GM21526 (cell line): ENCODE data around the gene LIN28A.
A peak's percentile ranks its signal among the peaks of the same experiment; 100 is the strongest.
"Not testable (repeated sequence)": the region's sequence is repeated elsewhere in the genome, so short reads cannot be mapped to it uniquely, and the experiment has no call there.

ENCODE experiments used
- ATAC-seq: cut with Tn5 transposase; IDR thresholded peaks from one replicate; pipeline ENCODE4 v1.9.1; 2021; ENCODE audit warnings: moderate library complexity; ENCODE audit not compliant: unreplicated experiment, low FRiP score

LIN28A gene

GRCh38 chr1:26410706-26411623 is at the start of gene LIN28A:
Gene LIN28A, plus strand, starts transcription at chr1:26410817. Its CDS starts 75 bp downstream, at chr1:26410892.
- ATAC-seq, result no peak

GRCh38 chr1:26361605-26362122 is 49.0 kb upstream of the LIN28A start:
- no peak for ATAC-seq

GRCh38 chr1:26362331-26362730 is 48.3 kb upstream of the LIN28A start:
- no peak for ATAC-seq

- ATAC-seq, result no peak
These were observed 46.8 kb upstream of the LIN28A start for GRCh38 chr1:26363549-26364448.

GRCh38 chr1:26364956-26365355 is 45.7 kb upstream of the LIN28A start:
- ATAC-seq, result no peak

- ATAC-seq, result no peak
These were observed 43.2 kb upstream of the LIN28A start for GRCh38 chr1:26367441-26367840.

- no peak for ATAC-seq
These were observed 42.6 kb upstream of the LIN28A start for GRCh38 chr1:26368006-26368405.

- ATAC-seq, result no peak
These were observed 42.1 kb upstream of the LIN28A start for GRCh38 chr1:26368486-26368885.

- ATAC-seq, result no peak
These were observed 39.8 kb upstream of the LIN28A start for GRCh38 chr1:26370591-26371382.

GRCh38 chr1:26372039-26372438 is 38.6 kb upstream of the LIN28A start:
- no peak for ATAC-seq

- not testable (repeated sequence) for ATAC-seq
These were observed 38.0 kb upstream of the LIN28A start, which contains the start of gene ZNF683 for GRCh38 chr1:26372611-26373010. Gene ZNF683, minus strand, starts transcription at chr1:26372750. Its CDS starts 4,179 bp downstream, at chr1:26368571.

GRCh38 chr1:26373281-26373680 is 37.3 kb upstream of the LIN28A start:
- no peak for ATAC-seq

- no peak for ATAC-seq
These were observed 36.8 kb upstream of the LIN28A start for GRCh38 chr1:26373789-26374188.

GRCh38 chr1:26374361-26374760 is 36.3 kb upstream of the LIN28A start:
- not testable (repeated sequence) for ATAC-seq

- ATAC-seq, result no peak
These were observed 35.5 kb upstream of the LIN28A start for GRCh38 chr1:26375081-26375480.

GRCh38 chr1:26376050-26376449 is 34.6 kb upstream of the LIN28A start:
- no peak for ATAC-seq

- peak; percentile 84 for ATAC-seq
These were observed 32.3 kb upstream of the LIN28A start for GRCh38 chr1:26378088-26378878.

- no peak for ATAC-seq
These were observed 31.8 kb upstream of the LIN28A start for GRCh38 chr1:26378879-26379251.

- ATAC-seq, result no peak
These were observed 26.5 kb upstream of the LIN28A start for GRCh38 chr1:26384076-26384475.
